Activated T-cell treated with anti-CD3 and anti-CD28 coated beads for 4 hours (primary cell): ENCODE data around the gene KIAA2012.

Experiments
- DNase-seq: peaks from one replicate; pipeline ENCODE4 v3.0.0-alpha.2; 2020

Gene KIAA2012

DNA sequence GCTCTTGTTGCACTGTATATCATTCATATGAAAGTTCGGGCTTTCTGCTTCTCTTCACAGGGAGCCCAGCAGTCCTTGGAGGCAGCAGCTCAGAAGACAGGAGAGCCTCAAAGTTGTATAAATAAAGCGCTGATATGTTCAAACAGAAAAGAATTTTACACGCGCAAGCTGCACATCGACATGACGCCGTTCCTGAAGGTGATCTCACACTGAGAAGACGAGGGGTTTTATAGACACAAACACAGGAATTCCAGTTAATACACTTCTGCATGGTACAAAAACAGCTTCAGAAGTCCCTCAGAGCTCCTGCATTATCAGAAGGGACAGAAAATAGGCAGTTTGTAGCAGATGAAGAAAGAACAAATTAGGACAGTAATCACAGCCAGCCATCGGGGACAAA, 81.6 kb downstream of the KIAA2012 start:
- DNase-seq = no peak

DNA sequence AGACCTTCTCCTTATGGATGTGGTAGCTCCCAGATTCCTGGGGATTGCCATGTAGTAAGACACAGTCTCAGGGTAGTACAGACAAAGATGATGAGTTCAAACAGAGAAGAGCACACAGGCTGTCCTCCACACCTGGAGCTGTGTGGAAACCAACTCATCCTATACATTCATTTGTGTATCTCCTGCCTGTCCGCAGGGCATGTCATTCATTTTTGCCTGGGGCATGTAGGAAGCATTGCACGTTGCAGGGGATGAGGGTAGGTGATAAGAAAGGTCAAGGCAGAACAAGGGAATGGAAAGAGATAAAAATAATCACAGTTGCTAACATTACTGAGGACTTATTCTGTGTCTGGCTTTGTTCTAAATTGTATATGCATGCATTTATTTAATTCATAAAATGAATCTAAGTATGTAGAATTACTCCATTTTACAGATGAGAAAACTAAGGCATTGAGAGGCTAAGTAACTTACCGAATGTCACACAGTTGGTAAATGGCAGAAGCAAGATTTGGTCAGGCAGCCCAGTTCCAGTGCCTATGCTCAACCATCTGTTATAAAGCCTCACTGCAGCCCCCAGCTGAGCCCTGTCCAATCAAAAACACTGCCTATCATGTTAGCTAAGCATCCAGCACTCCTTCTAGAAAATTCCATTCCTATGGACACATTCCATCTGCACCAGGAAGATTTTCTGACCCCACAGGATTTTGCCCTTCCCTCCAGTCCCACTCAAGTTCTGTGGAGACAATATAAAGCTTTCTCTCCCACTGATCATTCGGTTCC, 84.3 kb downstream of the KIAA2012 start:
- DNase-seq = no peak

DNA sequence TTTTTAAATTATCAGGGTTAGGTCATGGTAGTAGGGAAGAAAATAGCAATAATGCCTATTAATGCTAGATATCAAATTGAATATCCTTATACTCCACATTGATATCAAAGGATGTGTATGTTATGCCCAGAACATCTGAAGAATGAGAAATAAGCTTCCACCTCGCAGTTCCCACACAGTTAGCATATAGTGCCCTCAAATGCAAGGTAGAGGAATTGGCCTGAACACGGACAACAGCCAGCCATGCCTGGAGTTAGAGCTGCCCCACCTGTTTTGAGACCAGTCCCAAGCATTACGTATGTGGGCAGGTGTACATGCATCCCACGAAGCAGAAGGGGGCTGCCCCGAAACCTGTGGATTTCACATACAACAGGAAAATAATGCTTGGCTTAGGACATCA, 85.7 kb downstream of the KIAA2012 start:
- DNase-seq = no peak

GRCh38 chr2:202161151-202161835, 88.2 kb downstream of the KIAA2012 start:
- no peak for DNase-seq

DNA sequence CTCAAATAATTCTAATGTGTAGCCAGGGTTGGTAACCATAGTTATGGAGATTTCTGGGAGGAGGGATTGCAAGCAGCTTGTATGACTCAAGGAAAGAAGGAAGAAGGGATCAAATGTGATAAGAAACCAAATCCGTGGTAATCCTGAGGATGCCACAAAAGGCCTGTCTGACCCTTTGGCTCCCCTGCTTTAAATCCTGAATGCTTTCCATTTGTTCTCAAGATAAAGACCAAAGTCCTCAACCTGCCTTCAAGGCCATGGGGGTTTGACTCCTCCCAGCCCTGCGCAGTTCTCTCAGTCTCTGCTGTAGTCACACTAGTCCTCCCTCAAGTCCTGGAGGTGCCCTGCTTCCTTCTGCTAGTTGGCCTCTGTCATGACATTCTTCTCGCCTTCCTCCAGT, 91.4 kb downstream of the KIAA2012 start:
- no peak for DNase-seq

DNA sequence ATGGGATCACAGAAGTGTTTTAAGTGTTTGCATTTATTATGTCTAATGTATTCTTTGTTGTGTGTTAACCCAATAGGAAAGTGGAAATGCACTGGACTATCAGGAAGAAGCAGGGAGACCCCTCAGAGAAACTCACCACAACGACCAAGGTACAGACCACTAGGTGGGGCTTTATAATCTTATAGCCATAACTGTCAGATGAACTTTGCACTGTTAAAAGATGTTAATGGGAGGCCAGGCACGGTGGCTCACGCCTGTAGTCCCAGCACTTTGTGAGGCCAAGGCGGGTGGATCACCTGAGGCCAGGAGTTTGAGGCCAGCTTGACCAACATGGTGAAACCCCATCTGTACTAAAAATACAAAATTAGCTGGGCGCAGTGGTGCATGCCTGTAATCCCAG, 92.2 kb downstream of the KIAA2012 start:
- DNase-seq = no peak

- DNase-seq = no peak
Measured at GRCh38 chr2:202165945-202166344, 92.9 kb downstream of the KIAA2012 start.

DNA sequence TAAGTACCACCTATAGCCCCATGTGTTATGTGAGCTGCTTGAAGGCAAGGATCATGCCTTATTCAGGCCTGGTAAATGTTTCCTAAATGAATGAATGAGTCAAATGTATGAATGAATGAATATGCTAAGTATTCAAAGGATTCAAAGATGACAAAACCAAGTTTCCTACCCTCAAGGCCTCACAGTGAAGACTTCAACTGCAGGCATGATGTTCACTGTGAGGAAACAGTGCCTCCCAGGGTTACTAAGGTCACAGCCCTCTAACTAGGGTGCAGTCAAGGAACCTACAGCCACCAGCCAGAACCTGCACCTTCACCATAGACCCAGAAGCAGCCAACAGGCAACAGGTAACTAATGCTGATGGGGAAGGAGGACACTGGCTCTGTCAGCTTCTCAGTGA, 96.1 kb downstream of the KIAA2012 start:
- no peak for DNase-seq

- DNase-seq = no peak
Measured at GRCh38 chr2:202169832-202170424, 96.9 kb downstream of the KIAA2012 start.

DNA sequence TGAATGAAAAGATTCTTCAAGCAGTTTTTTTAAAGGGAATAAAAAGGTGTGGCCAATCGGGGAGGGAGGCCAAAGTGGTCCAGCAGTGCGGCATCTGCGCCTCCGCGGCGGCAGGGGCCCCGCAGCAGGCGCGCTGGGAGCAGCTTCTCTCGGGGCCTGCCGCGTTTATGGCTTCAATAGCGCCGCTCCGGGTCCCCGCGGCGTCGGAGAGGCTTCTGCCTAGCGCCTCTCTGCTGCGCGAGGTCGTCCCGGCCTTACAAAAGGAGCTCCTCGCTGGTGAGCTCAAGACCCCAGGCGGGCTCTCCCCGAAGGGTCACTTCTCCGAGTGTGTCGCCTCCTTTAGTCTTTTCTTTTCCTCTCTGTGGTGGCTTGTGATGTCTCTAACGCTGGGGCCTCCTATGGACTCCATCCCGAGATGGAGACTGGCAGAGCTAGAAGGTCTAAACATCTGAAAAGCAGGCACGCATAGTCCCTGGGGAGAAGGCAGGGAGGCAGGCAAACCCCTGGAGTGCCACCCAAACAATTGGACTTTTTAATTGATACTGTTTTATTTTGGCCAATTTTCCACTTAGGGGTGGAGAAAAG, 98.3 kb downstream of the KIAA2012 start:
- DNase-seq = no peak

DNA sequence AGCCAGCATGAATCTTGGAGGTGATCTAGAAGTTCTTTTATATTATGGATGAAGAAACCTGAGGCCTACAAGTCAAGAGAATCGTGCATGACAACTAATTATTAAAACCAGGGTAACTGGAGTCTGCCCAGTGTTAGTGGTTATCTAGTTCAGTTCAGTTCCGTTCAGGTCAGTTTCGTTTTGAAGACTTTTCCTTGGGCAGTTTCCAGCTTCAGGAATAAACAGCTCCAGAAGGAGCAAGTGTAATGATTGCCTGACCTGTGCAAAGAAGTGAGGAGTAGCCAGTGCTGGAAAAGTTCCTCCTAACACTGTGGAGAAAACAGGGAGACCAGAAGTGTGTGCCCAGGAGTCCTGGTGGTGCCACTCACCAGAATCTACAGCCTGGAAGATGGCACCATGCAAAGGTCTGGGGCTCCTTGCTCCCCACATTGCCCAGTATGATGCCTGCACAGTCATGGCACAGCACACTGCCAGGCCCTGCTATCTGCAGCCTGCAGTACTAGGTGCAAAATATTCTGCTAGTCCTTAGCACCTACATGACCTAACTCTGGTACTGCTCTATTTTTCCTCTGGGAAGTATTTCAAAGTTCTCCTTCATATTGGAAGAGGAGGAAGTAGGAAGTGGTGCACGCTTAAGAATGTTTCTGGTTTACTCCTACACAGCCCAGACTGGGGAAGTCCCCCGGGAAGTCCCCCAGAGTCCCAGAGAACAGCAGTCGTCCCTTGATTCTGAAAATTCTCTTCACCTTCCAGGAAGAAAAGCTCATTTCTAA, 99.6 kb downstream of the KIAA2012 start:
- no peak for DNase-seq

DNA sequence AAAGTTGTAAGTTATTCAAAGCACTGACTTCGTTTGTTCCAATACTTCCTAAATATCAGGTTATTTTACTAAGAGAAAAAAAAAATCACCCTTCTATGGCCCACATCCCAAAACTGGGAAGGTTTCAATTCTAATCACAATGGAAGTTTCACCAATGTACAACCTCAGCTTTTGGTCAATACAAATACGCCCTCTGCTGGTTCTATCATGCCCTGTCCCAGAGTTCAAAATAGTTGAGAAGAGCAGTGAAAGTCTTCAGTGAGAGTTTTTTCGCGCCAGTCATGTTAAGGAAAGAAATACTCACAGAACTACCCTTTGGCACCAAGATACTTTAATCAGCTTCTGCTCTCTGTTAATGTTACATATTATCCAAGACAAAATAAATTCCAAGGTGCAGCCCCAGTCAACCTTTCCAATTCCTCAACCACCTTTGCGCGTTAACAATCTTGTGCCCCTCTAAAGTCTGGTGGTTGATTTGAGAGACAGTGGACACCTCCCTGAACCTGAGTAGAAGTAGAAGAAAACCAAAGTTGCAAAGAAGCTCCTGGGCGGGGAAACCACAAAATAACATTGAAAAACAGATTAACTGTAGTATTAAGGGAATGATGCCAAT, 105.4 kb downstream of the KIAA2012 start:
- DNase-seq = peak; percentile 48

DNA sequence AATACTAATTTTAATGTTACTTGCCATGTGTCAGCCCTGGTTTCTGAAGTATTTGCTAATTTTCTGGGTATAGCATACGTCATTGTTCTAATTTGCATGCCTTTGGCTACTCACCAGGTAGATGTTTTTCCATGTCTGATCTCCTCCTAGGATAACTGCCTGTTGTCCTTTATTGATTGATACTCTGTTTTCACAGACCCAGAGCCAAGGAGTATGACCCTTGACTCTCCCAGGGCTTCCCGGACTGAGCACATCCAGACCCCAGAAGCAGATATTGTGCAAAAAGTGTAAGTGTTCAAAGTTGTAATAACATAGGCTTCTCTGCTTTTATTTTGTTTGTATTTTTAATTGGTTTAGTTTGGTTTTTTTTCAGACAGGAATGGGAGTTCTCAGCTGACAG, 111.5 kb downstream of the KIAA2012 start:
- DNase-seq = no peak

DNA sequence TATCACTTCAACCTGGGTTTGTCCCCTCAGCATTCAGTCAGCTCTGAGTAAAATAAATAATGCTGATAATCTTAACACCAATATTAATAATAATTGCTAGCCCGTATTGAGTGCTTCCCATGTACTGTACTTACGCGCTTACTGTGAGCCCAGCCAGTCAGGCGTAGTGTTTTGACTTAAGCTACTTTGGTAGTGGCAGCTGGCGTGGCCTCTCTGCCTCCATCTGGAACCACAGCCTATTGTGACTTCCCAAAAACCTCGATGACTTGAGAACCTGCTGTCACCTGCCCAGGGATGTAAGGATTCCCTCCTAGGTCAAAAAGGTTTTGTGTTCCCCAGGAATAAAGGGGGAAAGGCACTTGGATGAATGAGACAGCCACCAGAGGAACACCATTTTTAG, 112.1 kb downstream of the KIAA2012 start:
- no peak for DNase-seq

DNA sequence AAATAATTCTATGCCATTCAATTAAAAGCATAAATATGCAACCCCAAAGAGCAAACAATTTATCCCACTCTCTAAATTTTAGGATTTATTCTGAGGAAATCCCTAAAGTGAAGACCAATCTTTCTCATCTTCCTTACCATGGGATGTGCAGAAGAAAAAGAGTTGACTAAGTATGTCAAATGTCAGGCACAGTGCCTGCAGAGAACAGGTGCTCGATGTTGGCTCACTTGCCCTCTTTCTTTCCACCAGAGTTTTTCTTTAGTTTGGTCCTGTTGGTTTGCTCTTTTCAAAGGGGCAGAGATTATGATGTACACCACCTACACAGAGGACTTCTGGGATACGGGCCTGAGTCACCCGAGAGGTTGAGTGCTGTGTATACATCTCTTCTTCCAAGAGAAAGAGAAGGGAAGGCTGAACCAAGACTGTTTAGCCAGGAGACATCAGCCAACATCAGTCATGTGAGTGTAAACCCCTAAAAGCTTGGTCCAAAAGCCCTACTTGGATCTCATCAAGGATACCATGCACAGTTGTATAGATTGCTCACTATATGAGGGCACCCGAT, 113.7 kb downstream of the KIAA2012 start:
- DNase-seq = no peak

DNA sequence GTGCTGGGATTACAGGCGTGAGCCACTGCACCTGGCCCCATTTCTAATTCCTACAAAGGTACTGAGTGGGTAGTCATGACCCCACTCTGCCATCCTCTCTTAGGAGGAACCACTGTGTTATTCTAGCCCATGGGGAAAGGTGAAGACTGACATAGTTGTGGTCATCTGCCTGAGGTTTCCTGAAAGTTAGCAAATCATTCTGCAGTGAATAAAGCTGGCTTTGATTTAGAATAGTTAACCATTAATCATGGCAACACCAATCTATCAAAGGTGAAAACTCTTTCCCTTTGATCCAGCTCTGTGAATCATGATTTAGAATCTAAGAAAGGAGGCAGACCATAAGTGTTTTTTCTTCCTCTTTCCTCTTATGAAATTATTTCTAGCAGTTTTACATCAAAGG, 114.5 kb downstream of the KIAA2012 start:
- DNase-seq = no peak

DNA sequence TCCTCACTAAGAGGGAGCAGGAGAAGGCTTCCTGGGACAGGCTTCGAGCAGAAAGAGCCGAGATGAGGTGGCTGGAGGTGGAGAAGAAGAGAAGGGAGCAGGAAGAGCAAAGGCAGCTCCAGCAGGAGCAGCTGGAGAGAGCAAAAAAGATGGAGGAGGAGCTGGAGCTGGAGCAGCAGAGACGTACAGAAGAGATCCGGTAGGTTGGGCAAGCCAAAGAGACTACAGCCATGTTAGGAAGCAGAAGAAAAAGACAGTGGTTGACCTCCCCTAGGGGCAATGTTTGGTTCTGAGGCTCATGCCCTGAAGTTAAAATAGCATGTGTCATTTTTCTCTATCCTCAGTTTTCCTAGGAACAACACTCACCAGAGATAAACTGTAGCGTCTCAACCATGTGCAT, 120.2 kb downstream of the KIAA2012 start:
- DNase-seq = no peak

DNA sequence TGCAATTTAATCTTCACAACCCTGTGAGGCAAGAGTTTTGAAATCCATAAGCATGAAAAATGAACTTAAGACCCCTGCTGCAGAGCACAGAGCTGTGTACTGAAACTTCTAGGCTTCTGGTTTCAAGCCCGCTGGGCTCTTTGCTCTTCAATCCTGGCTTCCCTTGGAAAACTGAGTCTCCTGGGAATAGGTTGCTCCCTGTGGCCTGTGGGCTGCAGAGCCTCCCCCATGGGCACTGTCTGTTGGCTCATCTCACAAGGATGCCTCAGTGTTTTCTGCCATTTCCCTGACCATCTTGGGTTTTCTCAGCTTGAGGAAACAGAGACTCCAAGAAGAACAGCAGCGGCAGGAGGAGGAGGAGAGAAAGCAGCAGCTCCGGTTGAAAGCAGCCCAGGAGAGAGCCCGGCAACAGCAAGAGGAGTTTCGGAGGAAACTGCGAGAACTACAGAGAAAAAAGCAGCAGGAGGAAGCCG, 120.9 kb downstream of the KIAA2012 start:
- no peak for DNase-seq

DNA sequence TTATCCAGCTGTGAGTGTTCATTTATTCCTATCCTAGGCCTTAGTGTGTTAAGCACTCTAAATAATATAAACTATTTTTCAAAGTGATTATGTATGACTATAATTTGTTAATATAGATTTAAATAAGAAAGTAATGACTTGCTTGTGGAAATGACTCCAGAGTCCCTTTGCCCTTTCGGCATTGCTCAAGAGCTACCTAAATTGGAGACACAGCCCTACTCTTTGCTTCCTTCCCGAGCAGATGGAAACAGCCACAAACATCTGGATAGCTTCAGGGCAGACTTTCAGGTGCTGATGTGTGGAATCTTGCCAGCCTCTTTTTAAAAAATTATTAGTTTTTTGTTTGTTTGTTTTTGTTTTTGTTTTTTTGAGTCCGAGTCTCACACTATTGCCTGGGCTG, 121.4 kb downstream of the KIAA2012 start:
- no peak for DNase-seq

GRCh38 chr2:202196727-202197126, 123.7 kb downstream of the KIAA2012 start:
- DNase-seq = no peak

- DNase-seq = no peak
Measured at GRCh38 chr2:202201220-202202160, 128.4 kb downstream of the KIAA2012 start.
